ENCODE data around the gene TEX51. TPM values are rescaled to one million over a fixed set of nuclear protein-coding genes. Genes with fewer than 3 reads are reported as not detected.
A peak's percentile ranks its signal among the peaks of the same experiment; 100 is the strongest.

TEX51 gene
- total RNA-seq, 1 donor from 2014 or later = not detected

- Mint-ChIP-seq H3K4me1 (ENCODE audit: unreplicated experiment) (no peaks in the 10 kb centered on the region), H3K27me3 (ENCODE audit: unreplicated experiment) (peaks cover 3% of the 10 kb centered on the region), H3K36me3 (ENCODE audit: unreplicated experiment) (no peaks in the 10 kb centered on the region), H3K27ac (ENCODE audit: unreplicated experiment) (no peak overlapping the region), H3K4me3 (ENCODE audit: unreplicated experiment) (no peak overlapping the region), H3K9me3 (ENCODE audit: unreplicated experiment) (no peaks in the 10 kb centered on the region)
- no peak for TF ChIP-seq CTCF (IDR thresholded peaks at IDR 0.05)
- DNase-seq (ENCODE audit: extremely low spot score, unreplicated experiment) = no peak
Observed at GRCh38 chr2:126858013-126858412, 40.7 kb upstream of the TEX51 start.

- no peak overlapping the region for H3K4me3 Mint-ChIP-seq (ENCODE audit: unreplicated experiment)
- no peaks in the 10 kb centered on the region for H3K9me3 Mint-ChIP-seq (ENCODE audit: unreplicated experiment)
- no peak overlapping the region for H3K27ac Mint-ChIP-seq (ENCODE audit: unreplicated experiment)
- no peak for TF ChIP-seq CTCF (IDR thresholded peaks at IDR 0.05)
- no peaks in the 10 kb centered on the region for H3K4me1 Mint-ChIP-seq (ENCODE audit: unreplicated experiment)
- H3K27me3 Mint-ChIP-seq (ENCODE audit: unreplicated experiment) = peaks cover 3% of the 10 kb centered on the region
- peak; percentile 60 for DNase-seq (ENCODE audit: extremely low spot score, unreplicated experiment)
- no peaks in the 10 kb centered on the region for H3K36me3 Mint-ChIP-seq (ENCODE audit: unreplicated experiment)
Observed at GRCh38 chr2:126858436-126858835, 40.3 kb upstream of the TEX51 start.

GRCh38 chr2:126858991-126859390, 39.7 kb upstream of the TEX51 start:
- Mint-ChIP-seq H3K9me3 (ENCODE audit: unreplicated experiment) (no peaks in the 10 kb centered on the region), H3K4me3 (ENCODE audit: unreplicated experiment) (no peak overlapping the region), H3K27me3 (ENCODE audit: unreplicated experiment) (peaks cover 2% of the 10 kb centered on the region), H3K36me3 (ENCODE audit: unreplicated experiment) (no peaks in the 10 kb centered on the region), H3K4me1 (ENCODE audit: unreplicated experiment) (no peaks in the 10 kb centered on the region), H3K27ac (ENCODE audit: unreplicated experiment) (no peak overlapping the region)
- no peak for TF ChIP-seq CTCF (IDR thresholded peaks at IDR 0.05)
- peak; percentile 57 for DNase-seq (ENCODE audit: extremely low spot score, unreplicated experiment)

GRCh38 chr2:126859631-126860030, 39.1 kb upstream of the TEX51 start:
- Mint-ChIP-seq H3K27me3 (ENCODE audit: unreplicated experiment) (peaks cover 4% of the 10 kb centered on the region), H3K9me3 (ENCODE audit: unreplicated experiment) (no peaks in the 10 kb centered on the region), H3K4me1 (ENCODE audit: unreplicated experiment) (no peaks in the 10 kb centered on the region), H3K4me3 (ENCODE audit: unreplicated experiment) (no peak overlapping the region), H3K27ac (ENCODE audit: unreplicated experiment) (no peak overlapping the region), H3K36me3 (ENCODE audit: unreplicated experiment) (no peaks in the 10 kb centered on the region)
- DNase-seq (ENCODE audit: extremely low spot score, unreplicated experiment) = no peak
- no peak for TF ChIP-seq CTCF (IDR thresholded peaks at IDR 0.05)

- H3K36me3 Mint-ChIP-seq (ENCODE audit: unreplicated experiment) = no peaks in the 10 kb centered on the region
- DNase-seq (ENCODE audit: extremely low spot score, unreplicated experiment) = no peak
- H3K4me1 Mint-ChIP-seq (ENCODE audit: unreplicated experiment) = no peaks in the 10 kb centered on the region
- H3K27ac Mint-ChIP-seq (ENCODE audit: unreplicated experiment) = no peak overlapping the region
- no peaks in the 10 kb centered on the region for H3K9me3 Mint-ChIP-seq (ENCODE audit: unreplicated experiment)
- no peak for TF ChIP-seq CTCF (IDR thresholded peaks at IDR 0.05)
- H3K27me3 Mint-ChIP-seq (ENCODE audit: unreplicated experiment) = peaks cover 4% of the 10 kb centered on the region
- H3K4me3 Mint-ChIP-seq (ENCODE audit: unreplicated experiment) = no peak overlapping the region
Observed at GRCh38 chr2:126860385-126860784, 38.3 kb upstream of the TEX51 start.

Data from osteocyte (in vitro differentiated cells).